ENCODE measurements around the gene LNPEP.

LNPEP gene

DNA sequence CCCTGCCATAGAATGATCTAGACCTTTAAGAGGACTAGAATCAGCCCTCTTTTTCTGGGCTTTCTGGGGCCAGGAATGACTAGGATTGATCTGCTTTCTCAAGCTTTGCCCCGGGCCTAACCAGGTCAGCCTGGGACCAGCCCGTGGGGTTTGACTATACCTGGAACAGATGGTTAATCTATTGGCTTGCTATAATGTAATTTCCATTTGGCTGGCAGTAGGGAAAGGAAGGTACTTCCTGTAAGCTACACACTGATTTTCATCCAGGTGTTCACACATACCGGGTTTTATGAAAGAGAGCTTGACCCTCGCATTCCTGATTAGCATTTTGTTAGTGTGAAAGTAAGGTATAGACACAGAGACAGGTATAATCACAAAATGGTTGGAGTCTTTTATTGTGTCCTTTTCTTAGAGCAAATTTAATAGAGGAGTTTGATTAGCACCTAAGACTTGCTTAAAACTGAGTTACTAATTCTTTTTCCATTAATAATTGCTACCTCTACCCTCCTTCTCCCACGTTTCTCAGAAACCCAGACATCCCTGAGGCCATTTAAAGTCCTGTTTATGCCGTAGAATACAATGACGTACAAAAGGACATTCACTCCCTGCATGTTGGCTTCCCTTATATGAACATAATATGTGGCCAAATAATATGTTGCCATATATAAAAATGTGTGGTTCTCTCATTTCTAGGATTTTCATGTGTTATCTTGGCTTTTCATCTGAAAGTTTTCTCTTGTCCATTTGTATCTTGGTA is 17.3 kb downstream of the LNPEP start:
- no peaks in the 10 kb centered on the region for H3K27me3 ChIP-seq (ENCODE audit: low read length)

DNA sequence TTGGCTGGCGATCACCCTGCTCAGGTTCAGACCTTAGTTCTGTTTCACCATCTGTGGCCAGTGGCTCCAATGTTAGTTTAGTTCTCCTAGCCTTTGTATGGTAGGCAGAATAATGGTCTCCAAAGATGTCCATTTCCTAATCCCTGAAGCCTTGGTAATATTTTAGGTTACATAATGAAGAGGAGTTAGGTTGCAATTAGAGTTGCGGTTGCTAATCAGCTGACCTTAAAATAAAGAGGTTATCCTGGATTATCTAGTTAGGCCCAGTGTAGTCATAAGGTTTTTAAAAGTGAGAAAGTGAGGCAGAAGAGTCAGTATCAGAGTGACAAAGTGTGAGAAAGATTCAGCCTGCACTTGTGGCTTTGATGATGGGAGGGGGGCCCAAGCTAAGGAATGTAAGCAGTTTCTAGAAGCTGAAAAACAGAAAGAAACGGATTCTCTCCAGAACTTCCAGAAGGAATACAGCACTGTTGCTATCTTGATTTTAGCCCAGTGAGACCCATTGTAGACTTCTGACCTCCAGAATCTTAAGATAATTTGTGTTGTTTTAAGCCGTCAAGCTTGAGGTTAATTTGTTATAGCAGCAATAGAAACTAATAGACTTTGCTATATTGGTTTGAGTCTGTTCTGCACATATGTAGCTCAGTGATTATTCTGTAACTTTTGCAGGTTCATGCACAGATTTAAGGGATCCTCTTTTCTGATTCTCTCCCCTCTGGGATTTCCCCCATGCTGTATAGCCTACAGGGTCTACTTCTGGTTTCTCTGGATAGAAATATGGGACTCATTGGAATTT is 21.6 kb downstream of the LNPEP start:
- no peaks in the 10 kb centered on the region for H3K9me2 ChIP-seq (replicated peaks; ENCODE audit: insufficient read depth, low read length)
- H3K27me3 ChIP-seq (ENCODE audit: low read length), result no peaks in the 10 kb centered on the region
- H3K36me3 ChIP-seq (ENCODE audit: low read length), result peaks cover 13% of the 10 kb centered on the region
- peak overlapping the region; percentile 99 for H3K27ac ChIP-seq (ENCODE audit: low read depth, low read length)
- no peaks in the 10 kb centered on the region for H3K9me3 ChIP-seq (ENCODE audit: insufficient read depth, low read length)
- no peak overlapping the region for H2AFZ ChIP-seq (ENCODE audit: low read depth, low read length, severe bottlenecking)
- peak overlapping the region; percentile 89 for H3K9ac ChIP-seq (ENCODE audit: low read length)
- H4K20me1 ChIP-seq (ENCODE audit: low read depth, low read length), result no peaks in the 10 kb centered on the region
- peaks cover 76% of the 10 kb centered on the region for H3F3A ChIP-seq (ENCODE audit: insufficient read depth)
- peaks cover 94% of the 10 kb centered on the region for H3K79me2 ChIP-seq (ENCODE audit: insufficient read depth, low read length)
- TF ChIP-seq EZH2phosphoT487 (conservative IDR thresholded peaks at IDR 0.05; ENCODE audit: low read length), result no peak
- TF ChIP-seq, protein P1, sequence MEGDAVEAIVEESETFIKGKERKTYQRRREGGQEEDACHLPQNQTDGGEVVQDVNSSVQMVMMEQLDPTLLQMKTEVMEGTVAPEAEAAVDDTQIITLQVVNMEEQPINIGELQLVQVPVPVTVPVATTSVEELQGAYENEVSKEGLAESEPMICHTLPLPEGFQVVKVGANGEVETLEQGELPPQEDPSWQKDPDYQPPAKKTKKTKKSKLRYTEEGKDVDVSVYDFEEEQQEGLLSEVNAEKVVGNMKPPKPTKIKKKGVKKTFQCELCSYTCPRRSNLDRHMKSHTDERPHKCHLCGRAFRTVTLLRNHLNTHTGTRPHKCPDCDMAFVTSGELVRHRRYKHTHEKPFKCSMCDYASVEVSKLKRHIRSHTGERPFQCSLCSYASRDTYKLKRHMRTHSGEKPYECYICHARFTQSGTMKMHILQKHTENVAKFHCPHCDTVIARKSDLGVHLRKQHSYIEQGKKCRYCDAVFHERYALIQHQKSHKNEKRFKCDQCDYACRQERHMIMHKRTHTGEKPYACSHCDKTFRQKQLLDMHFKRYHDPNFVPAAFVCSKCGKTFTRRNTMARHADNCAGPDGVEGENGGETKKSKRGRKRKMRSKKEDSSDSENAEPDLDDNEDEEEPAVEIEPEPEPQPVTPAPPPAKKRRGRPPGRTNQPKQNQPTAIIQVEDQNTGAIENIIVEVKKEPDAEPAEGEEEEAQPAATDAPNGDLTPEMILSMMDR (IDR thresholded peaks at IDR 0.05; ENCODE audit: insufficient read depth, low read length, poor library complexity, severe bottlenecking), result no peak
- H3K4me3 ChIP-seq (ENCODE audit: insufficient read depth, low read length, poor library complexity, severe bottlenecking), result peak overlapping the region; percentile 93
- peak overlapping the region; percentile 90 for H3K4me2 ChIP-seq (ENCODE audit: low read depth, low read length, poor library complexity, severe bottlenecking)

More for the DNA sequence above, 17.3 kb downstream of the LNPEP start:
- Histone ChIP-seq H3F3A (ENCODE audit: insufficient read depth) (peaks cover 53% of the 10 kb centered on the region), H3K4me3 (ENCODE audit: insufficient read depth, low read length, poor library complexity, severe bottlenecking) (no peak overlapping the region), H3K9ac (ENCODE audit: low read length) (peak overlapping the region; percentile 10; the same call in 1 of the 2 replicates), H3K27ac (ENCODE audit: low read depth, low read length) (peak overlapping the region; percentile 52; the same call in 1 of the 2 replicates), H3K9me2 (replicated peaks; ENCODE audit: insufficient read depth, low read length) (no peaks in the 10 kb centered on the region), H3K9me3 (ENCODE audit: insufficient read depth, low read length) (no peaks in the 10 kb centered on the region), H3K36me3 (ENCODE audit: low read length) (peaks cover 5% of the 10 kb centered on the region), H3K79me2 (ENCODE audit: insufficient read depth, low read length) (peaks cover 96% of the 10 kb centered on the region), H2AFZ (ENCODE audit: low read depth, low read length, severe bottlenecking) (no peak overlapping the region), H3K4me2 (ENCODE audit: low read depth, low read length, poor library complexity, severe bottlenecking) (peak overlapping the region; percentile 28), H4K20me1 (ENCODE audit: low read depth, low read length) (0 out of 2 replicates have a peak, but pooled peaks cover 10% of the 10 kb centered on the region)
- TF ChIP-seq, protein P1 (IDR thresholded peaks at IDR 0.05; ENCODE audit: insufficient read depth, low read length, poor library complexity, severe bottlenecking), result no peak
- no peak for TF ChIP-seq EZH2phosphoT487 (conservative IDR thresholded peaks at IDR 0.05; ENCODE audit: low read length)

DNA sequence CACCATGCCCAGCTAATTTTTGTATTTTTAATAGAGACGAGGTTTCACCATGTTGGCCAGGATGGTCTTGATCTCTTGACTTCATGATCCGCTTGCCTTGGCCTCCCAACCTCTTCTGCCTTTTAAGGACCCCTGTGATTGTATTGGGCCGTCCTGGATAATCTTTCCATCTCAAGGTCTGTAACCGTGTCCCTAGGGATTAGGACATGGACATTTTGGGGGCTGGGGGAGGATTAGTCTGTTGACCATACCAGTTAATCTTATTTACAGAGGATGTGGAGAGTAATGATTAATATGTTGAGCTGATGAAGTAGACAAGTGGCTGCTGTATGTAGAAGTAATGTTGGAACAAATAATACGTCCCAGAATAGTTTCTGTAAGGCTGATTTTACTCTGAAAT is 23.1 kb downstream of the LNPEP start:
- peaks cover 6% of the 10 kb centered on the region; the same call in 1 of the 2 replicates for H4K20me1 ChIP-seq (ENCODE audit: low read depth, low read length)
- peak overlapping the region; percentile 89 for H3K9ac ChIP-seq (ENCODE audit: low read length)
- H3K9me3 ChIP-seq (ENCODE audit: insufficient read depth, low read length), result no peaks in the 10 kb centered on the region
- H3K9me2 ChIP-seq (replicated peaks; ENCODE audit: insufficient read depth, low read length), result no peaks in the 10 kb centered on the region
- TF ChIP-seq, protein P1 (IDR thresholded peaks at IDR 0.05; ENCODE audit: insufficient read depth, low read length, poor library complexity, severe bottlenecking), result no peak
- no peak for TF ChIP-seq EZH2phosphoT487 (conservative IDR thresholded peaks at IDR 0.05; ENCODE audit: low read length)
- peak overlapping the region; percentile 90 for H3K4me2 ChIP-seq (ENCODE audit: low read depth, low read length, poor library complexity, severe bottlenecking)
- no peaks in the 10 kb centered on the region for H3K27me3 ChIP-seq (ENCODE audit: low read length)
- peaks cover 22% of the 10 kb centered on the region for H3K36me3 ChIP-seq (ENCODE audit: low read length)
- peak overlapping the region; percentile 99 for H3K27ac ChIP-seq (ENCODE audit: low read depth, low read length)
- H2AFZ ChIP-seq (ENCODE audit: low read depth, low read length, severe bottlenecking), result no peak overlapping the region
- H3F3A ChIP-seq (ENCODE audit: insufficient read depth), result peaks cover 72% of the 10 kb centered on the region
- H3K79me2 ChIP-seq (ENCODE audit: insufficient read depth, low read length), result peaks cover 94% of the 10 kb centered on the region
- peak overlapping the region; percentile 93 for H3K4me3 ChIP-seq (ENCODE audit: insufficient read depth, low read length, poor library complexity, severe bottlenecking)

Data from SU-DHL-6 (cell line).